Epithelial cell of proximal tubule (primary cell): ENCODE results near the gene DHPS. TPM values are rescaled to one million over a fixed set of nuclear protein-coding genes. Genes with fewer than 3 reads are reported as not detected.

ENCODE experiments used
- DNase-seq: peaks from one replicate; pipeline ENCODE4 v3.0.0-alpha.2; 2011; ENCODE audit warnings: low read depth
- H3K4me3 ChIP-seq: 2 replicates; pipeline ENCODE4 v1.5.1; 2011; ENCODE audit warnings: low read depth, mild to moderate bottlenecking, low read length
- CTCF ChIP-seq: conservative IDR thresholded peaks from 2 replicates; pipeline ENCODE4 v1.5.1; 2012; ENCODE audit warnings: low read depth, mild to moderate bottlenecking, low read length
- total RNA-seq: library from RNA; depleted of rRNA; stranded (reverse); fragments of >200 nt; gene quantifications from 2 replicates; pipeline ENCODE4 v1.2.3, GENCODE V29; 2015

DHPS gene
- total RNA-seq, 1 donor from 2014 or later = 134 TPM

GRCh38 chr19:12628040-12629022 lies 53.3 kb downstream of the DHPS start:
- no peak for DNase-seq
- TF ChIP-seq CTCF = no peak
- no peak overlapping the region for H3K4me3 ChIP-seq

- TF ChIP-seq CTCF = no peak
- DNase-seq = no peak
- H3K4me3 ChIP-seq = no peak overlapping the region
Observed at GRCh38 chr19:12626958-12627357, 54.7 kb downstream of the DHPS start.

Other genes starting within 250 kb of the DHPS start
- 4.3 and 7.3 TPM in 2 replicates for gene ZNF443, start 240.9 kb downstream of the DHPS start, total RNA-seq
- 1.2 and 1.9 TPM in 2 replicates for gene ZNF709, start 197.1 kb downstream of the DHPS start, total RNA-seq
- gene ZNF564, start 130.4 kb downstream of the DHPS start, total RNA-seq = 3.0 and 3.3 TPM in 2 replicates
- 1.2 and 2.0 TPM in 2 replicates for gene ZNF490, start 71.1 kb downstream of the DHPS start, total RNA-seq
- gene ZNF791, start 71.0 kb downstream of the DHPS start, total RNA-seq = 4.1 and 5.5 TPM in 2 replicates
- 41.7 and 64.2 TPM in 2 replicates for gene MAN2B1, start 15.1 kb downstream of the DHPS start, total RNA-seq
- 3.6 and 10.8 TPM in 2 replicates for gene WDR83, start 15.1 kb downstream of the DHPS start, total RNA-seq
- not detected in 2 replicates for gene GNG14, start 6.1 kb upstream of the DHPS start, total RNA-seq
- gene FBXW9, start 14.8 kb upstream of the DHPS start, total RNA-seq = 18.5 and 21.3 TPM in 2 replicates
- gene TNPO2, start 42.1 kb upstream of the DHPS start, total RNA-seq = 21.9 and 33.3 TPM in 2 replicates
- 430 and 635 TPM in 2 replicates for gene TRIR, start 52.8 kb upstream of the DHPS start, total RNA-seq
- 86.6 and 151 TPM in 2 replicates for gene GET3, start 55.6 kb upstream of the DHPS start, total RNA-seq
- not detected in 2 replicates for gene BEST2, start 69.9 kb upstream of the DHPS start, total RNA-seq
- gene HOOK2, start 93.7 kb upstream of the DHPS start, total RNA-seq = 12.3 and 26.3 TPM in 2 replicates
- 127 and 251 TPM in 2 replicates for gene JUNB, start 109.6 kb upstream of the DHPS start, total RNA-seq
- gene PRDX2, start 119.9 kb upstream of the DHPS start, total RNA-seq = 463 and 571 TPM in 2 replicates
- not detected in 2 replicates for gene THSD8, start 120.2 kb upstream of the DHPS start, total RNA-seq
- gene RNASEH2A, start 124.7 kb upstream of the DHPS start, total RNA-seq = 49.6 and 62.7 TPM in 2 replicates
- not detected in 2 replicates for gene RTBDN, start 152.7 kb upstream of the DHPS start, total RNA-seq
- 0.22 and 1.5 TPM in 2 replicates for gene MAST1, start 156.6 kb upstream of the DHPS start, total RNA-seq
- gene DNASE2, start 199.6 kb upstream of the DHPS start, total RNA-seq = 21.0 and 24.0 TPM in 2 replicates
- gene KLF1, start 205.3 kb upstream of the DHPS start, total RNA-seq = 0.51 TPM in 1 of 2 replicates, not detected in the other
- 43.4 and 49.1 TPM in 2 replicates for gene GCDH, start 209.3 kb upstream of the DHPS start, total RNA-seq
- gene SYCE2, start 237.4 kb upstream of the DHPS start, total RNA-seq = 0.22 and 1.3 TPM in 2 replicates